Prostate gland (tissue), 2 donors: ENCODE results near the gene TMEM106B. TPM values are rescaled to one million over a fixed set of nuclear protein-coding genes. Genes with fewer than 3 reads are reported as not detected.
A peak's percentile ranks its signal among the peaks of the same experiment; 100 is the strongest.
"Not testable (repeated sequence)": the region's sequence is repeated elsewhere in the genome, so short reads cannot be mapped to it uniquely, and the experiment has no call there.

ENCODE experiments used
- DNase-seq: peaks from one replicate; pipeline ENCODE4 v3.0.0-alpha.2; 2019; ENCODE audit warnings: low spot score
- H3K27ac ChIP-seq, 2 donors: fragments of 200-600 bp; sonication (generic); 2 replicates each; pipeline ENCODE4 v1.5.1; 2017 to 2019
- H3K27me3 ChIP-seq: fragments of 200-600 bp; sonication (generic); replicated peaks from 2 replicates; pipeline ENCODE4 v1.5.1; 2019; ENCODE audit not compliant: insufficient read depth
- H3K36me3 ChIP-seq, 2 donors: fragments of 200-600 bp; sonication (generic); 1 replicate in 1 of 2; 2 replicates in 1 of 2; pipeline versions ENCODE4 v1.5.1 to v1.8.1; 2017 to 2019
- H3K4me1 ChIP-seq: fragments of 200-600 bp; sonication (generic); replicated peaks from 2 replicates; pipeline ENCODE4 v1.5.1; 2019
- H3K4me3 ChIP-seq, 2 donors: fragments of 200-600 bp; sonication (generic); 2 replicates each; pipeline ENCODE4 v1.5.1; 2017 to 2019
- H3K9me3 ChIP-seq: fragments of 200-600 bp; sonication (generic); 2 replicates; pipeline ENCODE4 v1.5.1; 2017
- CTCF ChIP-seq, 4 experiments: fragments of 200-600 bp in 2 of 4; fragments of 450-650 bp in 2 of 4; sonication (generic) in 2 of 4; IDR thresholded peaks; 1 replicate in 3 of 4; 2 replicates in 1 of 4; pipeline ENCODE4 v1.5.1; 2016 to 2019; ENCODE audit warnings: antibody characterized with exemption in 4 of 4, mild to moderate bottlenecking in 2 of 4, moderate library complexity in 2 of 4
- POLR2A ChIP-seq: fragments of 450-650 bp; IDR thresholded peaks from one replicate; pipeline ENCODE4 v1.6.1; 2016; ENCODE audit warnings: antibody characterized with exemption, mild to moderate bottlenecking
- POLR2AphosphoS5 ChIP-seq: sonication (generic); formaldehyde crosslinking; IDR thresholded peaks from one replicate; pipeline ENCODE4 v1.6.1; 2017; ENCODE audit warnings: antibody characterized with exemption
- WGBS: methylation state at CpG from one replicate; pipeline ENCODE4 v1.1.5; 2018; 5-methylcytosine and 5-hydroxymethylcytosine counted together
- intact Hi-C: fragments of 100-400 bp; cut with DNase I; formaldehyde crosslinking; loops from one replicate; pipeline ENCODE4 v1.14.2; 2022
- total RNA-seq, 2 donors: library from RNA; depleted of rRNA; stranded (reverse); fragments of >200 nt; gene quantifications; one replicate each; pipeline ENCODE4 v1.1.0, GENCODE V29; 2016

TMEM106B gene
- total RNA-seq, 2 donors from 2014 or later: 58.5 to 75.5 TPM

- Histone ChIP-seq H3K27ac (no peak overlapping the region), H3K4me1 (no peaks in the 10 kb centered on the region), H3K36me3 (no peaks in the 10 kb centered on the region), H3K9me3 (no peaks in the 10 kb centered on the region), H3K27me3 (no peaks in the 10 kb centered on the region), H3K4me3 (no peak overlapping the region)
- intact Hi-C loops: loop anchor here (10.0 kb wide), 3 partner anchors 383 to 1273 kb away; partner anchors contain the start of gene THSD7A
- no peak for TF ChIP-seq POLR2AphosphoS5
- TF ChIP-seq CTCF (IDR thresholded peaks at IDR 0.05): no peak
- TF ChIP-seq POLR2A: no peak
- WGBS: 73% methylated on average over 1 of the region's 1 CpG
- DNase-seq: no peak
These were observed 6.2 kb downstream of the TMEM106B start for GRCh38 chr7:12217311-12217710.

- Histone ChIP-seq H3K27ac (no peak overlapping the region), H3K36me3 (no peaks in the 10 kb centered on the region), H3K4me1 (no peaks in the 10 kb centered on the region), H3K9me3 (no peaks in the 10 kb centered on the region), H3K4me3 (no peak overlapping the region), H3K27me3 (no peaks in the 10 kb centered on the region)
- 50% methylated on average over 1 of the region's 1 CpG for WGBS
- no peak for DNase-seq
- TF ChIP-seq POLR2A (no peak), POLR2AphosphoS5 (peak; percentile 29), CTCF (IDR thresholded peaks at IDR 0.05) (no peak)
- intact Hi-C loops: no loop called here
These were observed 9.4 kb downstream of the TMEM106B start for GRCh38 chr7:12220389-12221046.

GRCh38 chr7:12221414-12221813, 10.3 kb downstream of the TMEM106B start:
- no peaks in the 10 kb centered on the region for H3K36me3 ChIP-seq

GRCh38 chr7:12222889-12223579, 11.9 kb downstream of the TMEM106B start:
- no peak overlapping the region for H3K4me3 ChIP-seq
- H3K27me3 ChIP-seq: no peaks in the 10 kb centered on the region
- no peak for DNase-seq
- H3K36me3 ChIP-seq: no peaks in the 10 kb centered on the region
- H3K27ac ChIP-seq: no peak overlapping the region
- intact Hi-C loops: no loop called here
- no peaks in the 10 kb centered on the region for H3K4me1 ChIP-seq
- no peaks in the 10 kb centered on the region for H3K9me3 ChIP-seq
- WGBS: 3% methylated on average over 1 of the region's 1 CpG
- TF ChIP-seq CTCF (IDR thresholded peaks at IDR 0.05): no peak
- no peak for TF ChIP-seq POLR2AphosphoS5
- TF ChIP-seq POLR2A: no peak

More at GRCh38 chr7:12221414-12221813, 10.3 kb downstream of the TMEM106B start:
- Histone ChIP-seq H3K27ac (no peak overlapping the region), H3K9me3 (no peaks in the 10 kb centered on the region), H3K4me3 (no peak overlapping the region), H3K27me3 (no peaks in the 10 kb centered on the region), H3K4me1 (no peaks in the 10 kb centered on the region)
- DNase-seq: no peak
- intact Hi-C loops: no loop called here
- TF ChIP-seq CTCF (IDR thresholded peaks at IDR 0.05) (no peak), POLR2A (no peak), POLR2AphosphoS5 (no peak)

GRCh38 chr7:12225017-12225416, 13.9 kb downstream of the TMEM106B start:
- WGBS: 69% methylated on average over 7 of the region's 7 CpGs

More at GRCh38 chr7:12225017-12225416, 13.9 kb downstream of the TMEM106B start:
- H3K36me3 ChIP-seq, H3K4me1 ChIP-seq, intact Hi-C loops, DNase-seq, H3K9me3 ChIP-seq, H3K4me3 ChIP-seq, H3K27ac ChIP-seq, H3K27me3 ChIP-seq: not testable (repeated sequence)
